SK-N-SH (cell line): ENCODE measurements around the gene THSD7B. TPM values are rescaled to one million over a fixed set of nuclear protein-coding genes. Genes with fewer than 3 reads are reported as not detected.

Experiments
- CTCF ChIA-PET: fragments of 300-600, 350-600 bp; formaldehyde crosslinking; extraction: SDS; loops from one replicate; lab custom pipeline; 2021; lab: Yijun Ruan, JAX
- POLR2A ChIA-PET: fragments of 350-600 bp; sonication (Branson Sonifier 250); formaldehyde crosslinking; extraction: SDS; loops from one replicate; lab custom pipeline; 2020; ENCODE audit warnings: antibody characterized with exemption, inconsistent platforms; lab: Yijun Ruan, JAX
- DNase-seq: peaks from one replicate; pipeline ENCODE4 v3.0.0; 2012
- H2AFZ ChIP-seq: fragments of 200-600 bp; sonication (generic); 2 replicates; pipeline ENCODE4 v1.8.1; 2016; ENCODE audit warnings: antibody characterized with exemption, mild to moderate bottlenecking, low read depth
- H3F3A ChIP-seq: fragments of 200-600 bp; sonication (generic); replicated peaks from 2 replicates; pipeline ENCODE3; 2016; ENCODE audit warnings: antibody characterized with exemption, mild to moderate bottlenecking; ENCODE audit not compliant: insufficient read depth
- H3K27ac ChIP-seq, 2 experiments: fragments of 200-500 bp in 1 of 2; fragments of 200-600 bp in 1 of 2; sonication (Bioruptor generic) in 1 of 2; sonication (generic), shearing (Covaris generic) in 1 of 2; 2 replicates each; pipeline versions ENCODE4 v1.5.1 to v1.6.1; 2014 to 2016; ENCODE audit warnings: low read depth in 2 of 2, inconsistent platforms in 1 of 2, low read length in 1 of 2, mild to moderate bottlenecking in 1 of 2, mixed read lengths in 1 of 2
- H3K27me3 ChIP-seq: fragments of 200-600 bp; sonication (generic), shearing (Covaris generic); 2 replicates; pipeline ENCODE4 v1.6.1; 2016; ENCODE audit warnings: mixed run types; ENCODE audit not compliant: insufficient read depth
- H3K36me3 ChIP-seq, 2 experiments: fragments of 200-500 bp in 1 of 2; fragments of 200-600 bp in 1 of 2; sonication (Bioruptor generic) in 1 of 2; sonication (generic) in 1 of 2; replicated peaks in 1 of 2; 2 replicates each; pipeline versions ENCODE3 to v1.5.1; 2014 to 2016; ENCODE audit warnings: low read length in 1 of 2, mild to moderate bottlenecking in 1 of 2; ENCODE audit not compliant: insufficient read depth in 2 of 2, control insufficient read depth in 1 of 2
- H3K4me1 ChIP-seq, 2 experiments: fragments of 200-500 bp in 1 of 2; fragments of 200-600 bp in 1 of 2; sonication (Bioruptor generic) in 1 of 2; sonication (generic), shearing (Covaris generic) in 1 of 2; 2 replicates each; pipeline versions ENCODE4 v1.5.1 to v1.6.1; 2014 to 2016; ENCODE audit warnings: low read depth in 1 of 2, low read length in 1 of 2, mixed run types in 1 of 2; ENCODE audit not compliant: insufficient read depth in 2 of 2, control insufficient read depth in 1 of 2
- H3K4me2 ChIP-seq: fragments of 200-600 bp; sonication (generic), shearing (Covaris generic); 2 replicates; pipeline ENCODE4 v1.6.1; 2017; ENCODE audit warnings: mixed run types
- H3K4me3 ChIP-seq, 2 experiments: fragments of 200-500 bp in 1 of 2; fragments of 200-600 bp in 1 of 2; sonication (Bioruptor generic) in 1 of 2; sonication (generic), shearing (Covaris generic) in 1 of 2; 2 replicates each; pipeline versions ENCODE4 v1.5.1 to v1.8.1; 2014 to 2016; ENCODE audit warnings: low read depth in 2 of 2, inconsistent platforms in 1 of 2, low read length in 1 of 2, mild to moderate bottlenecking in 1 of 2, mixed read lengths in 1 of 2, moderate library complexity in 1 of 2
- H3K79me2 ChIP-seq: fragments of 200-600 bp; sonication (generic); 2 replicates; pipeline ENCODE4 v1.8.1; 2017; ENCODE audit warnings: mild to moderate bottlenecking; ENCODE audit not compliant: insufficient read depth
- H3K9ac ChIP-seq: fragments of 200-600 bp; sonication (generic); 2 replicates; pipeline ENCODE4 v1.6.1; 2017; ENCODE audit warnings: mixed run types
- H3K9me2 ChIP-seq: fragments of 200-600 bp; sonication (generic); 2 replicates; pipeline ENCODE4 v1.6.1; 2017; ENCODE audit warnings: mixed run types
- H3K9me3 ChIP-seq: fragments of 200-600 bp; sonication (generic); 2 replicates; pipeline ENCODE4 v1.6.1; 2017; ENCODE audit warnings: mixed run types, mild to moderate bottlenecking, moderate library complexity
- H4K20me1 ChIP-seq: fragments of 200-600 bp; sonication (generic); 2 replicates; pipeline ENCODE4 v1.6.1; 2017; ENCODE audit warnings: mild to moderate bottlenecking, mixed run types; ENCODE audit not compliant: insufficient read depth
- CHD2 ChIP-seq: fragments of 150-350 bp; IDR thresholded peaks from 2 replicates; pipeline ENCODE4 v1.6.1; 2018; ENCODE audit warnings: low read length; ENCODE audit not compliant: partially characterized antibody
- CTCF ChIP-seq: fragments of 200-600 bp; sonication (generic); IDR thresholded peaks from 2 replicates; pipeline ENCODE4 v1.6.1; 2017; ENCODE audit warnings: antibody characterized with exemption, mild to moderate bottlenecking, moderate library complexity
- EP300 ChIP-seq, 2 experiments: IDR thresholded peaks; 2 replicates each; pipeline versions ENCODE4 v1.4.0 to v1.6.1; 2012; ENCODE audit warnings: borderline replicate concordance in 1 of 2, low read depth in 1 of 2, low read length in 1 of 2
- FOSL2 ChIP-seq: IDR thresholded peaks from 2 replicates; pipeline ENCODE4 v1.4.0; 2012; ENCODE audit warnings: low read depth, mild to moderate bottlenecking, moderate library complexity, borderline replicate concordance
- GABPA ChIP-seq: IDR thresholded peaks from 2 replicates; pipeline ENCODE4 v1.4.0; 2012; ENCODE audit warnings: low read depth, mild to moderate bottlenecking
- MAX ChIP-seq: IDR thresholded peaks from 2 replicates; pipeline ENCODE4 v1.4.0; 2012; ENCODE audit warnings: low read depth
- NFIC ChIP-seq: IDR thresholded peaks from 2 replicates; pipeline ENCODE4 v1.4.0; 2012; ENCODE audit warnings: borderline replicate concordance
- NRF1 ChIP-seq: IDR thresholded peaks from 2 replicates; pipeline ENCODE4 v1.6.1; 2012; ENCODE audit warnings: low read depth, mild to moderate bottlenecking, low read length
- POLR2AphosphoS5 ChIP-seq: IDR thresholded peaks from 2 replicates; pipeline ENCODE4 v1.6.1; 2012; ENCODE audit warnings: low read depth, low read length
- RAD21 ChIP-seq: IDR thresholded peaks from 2 replicates; pipeline ENCODE4 v1.6.1; 2012; ENCODE audit warnings: mild to moderate bottlenecking, low read length
- YY1 ChIP-seq: IDR thresholded peaks from 2 replicates; pipeline ENCODE4 v1.4.0; 2012; ENCODE audit warnings: low read depth, mild to moderate bottlenecking
- whole genome bisulfite sequencing: methylation state at CpG from one replicate; pipeline ENCODE4 v1.1.6; 2017; ENCODE audit warnings: low lambda C conversion rate; 5-methylcytosine and 5-hydroxymethylcytosine counted together
- polyA plus RNA-seq, 3 experiments: library from polyadenylated mRNA; depleted of rRNA; stranded (reverse); fragments of >200 nt; gene quantifications; 2 replicates each; pipeline ENCODE4 v1.2.3, GENCODE V29; 2012
- TF ChIP-seq, protein P1 (sequence below): fragments of 150-350 bp; IDR thresholded peaks from 2 replicates; pipeline ENCODE4 v1.6.1; 2017; ENCODE audit warnings: antibody characterized with exemption, low read length, low read depth, borderline replicate concordance
- TF ChIP-seq, protein P2 (sequence below): IDR thresholded peaks from 2 replicates; pipeline ENCODE4; 2012

THSD7B gene
- polyA plus RNA-seq, 1 of the 3 experiments (the other 2 are of a cell fraction) = not detected

GRCh38 chr2:137172162-137172561 is 406.8 kb downstream of the THSD7B start (continued):
- TF ChIP-seq MAX (no peak), NFIC (no peak), POLR2AphosphoS5 (no peak), EP300 (IDR thresholded peaks at IDR 0.05; ENCODE audit: borderline replicate concordance in 1 of 2, low read depth in 1 of 2, low read length in 1 of 2) (no peak), CHD2 (no peak), NRF1 (no peak)
- TF ChIP-seq, protein P1, sequence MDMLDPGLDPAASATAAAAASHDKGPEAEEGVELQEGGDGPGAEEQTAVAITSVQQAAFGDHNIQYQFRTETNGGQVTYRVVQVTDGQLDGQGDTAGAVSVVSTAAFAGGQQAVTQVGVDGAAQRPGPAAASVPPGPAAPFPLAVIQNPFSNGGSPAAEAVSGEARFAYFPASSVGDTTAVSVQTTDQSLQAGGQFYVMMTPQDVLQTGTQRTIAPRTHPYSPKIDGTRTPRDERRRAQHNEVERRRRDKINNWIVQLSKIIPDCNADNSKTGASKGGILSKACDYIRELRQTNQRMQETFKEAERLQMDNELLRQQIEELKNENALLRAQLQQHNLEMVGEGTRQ = no peak
- TF ChIP-seq, protein P2, sequence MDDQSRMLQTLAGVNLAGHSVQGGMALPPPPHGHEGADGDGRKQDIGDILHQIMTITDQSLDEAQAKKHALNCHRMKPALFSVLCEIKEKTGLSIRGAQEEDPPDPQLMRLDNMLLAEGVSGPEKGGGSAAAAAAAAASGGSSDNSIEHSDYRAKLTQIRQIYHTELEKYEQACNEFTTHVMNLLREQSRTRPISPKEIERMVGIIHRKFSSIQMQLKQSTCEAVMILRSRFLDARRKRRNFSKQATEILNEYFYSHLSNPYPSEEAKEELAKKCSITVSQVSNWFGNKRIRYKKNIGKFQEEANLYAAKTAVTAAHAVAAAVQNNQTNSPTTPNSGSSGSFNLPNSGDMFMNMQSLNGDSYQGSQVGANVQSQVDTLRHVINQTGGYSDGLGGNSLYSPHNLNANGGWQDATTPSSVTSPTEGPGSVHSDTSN = no peak

DNA sequence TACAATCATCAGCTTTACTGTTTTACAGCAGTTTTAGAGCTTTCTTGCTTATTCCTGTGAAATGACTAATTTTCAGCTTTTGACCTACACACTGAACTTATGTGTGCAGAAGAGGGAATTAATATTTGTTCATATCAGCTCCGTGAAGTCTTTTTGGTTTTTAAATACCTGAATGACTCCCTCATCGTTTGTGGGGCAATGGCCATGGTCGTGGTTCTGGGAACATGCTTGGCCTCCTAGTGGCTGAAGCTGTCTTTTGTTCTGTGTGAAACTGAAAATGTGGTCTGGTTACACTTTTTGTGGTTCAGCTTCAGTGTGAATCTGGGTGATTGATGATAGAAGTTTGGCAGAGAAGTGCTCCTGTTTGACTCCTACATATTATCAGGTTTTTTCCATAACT is 408.1 kb downstream of the THSD7B start:
- Histone ChIP-seq H3K4me1 (no peaks in the 10 kb centered on the region), H3K9me2 (no peaks in the 10 kb centered on the region), H3F3A (peaks cover 1% of the 10 kb centered on the region), H3K36me3 (no peaks in the 10 kb centered on the region), H2AFZ (no peak overlapping the region), H4K20me1 (no peaks in the 10 kb centered on the region), H3K79me2 (no peaks in the 10 kb centered on the region), H3K27ac (no peak overlapping the region), H3K9me3 (no peaks in the 10 kb centered on the region), H3K9ac (no peak overlapping the region), H3K4me3 (no peak overlapping the region), H3K4me2 (no peak overlapping the region), H3K27me3 (no peaks in the 10 kb centered on the region)
- POLR2A ChIA-PET = no interaction called here
- TF ChIP-seq RAD21 = peak; percentile 21; the same call in 1 of the 2 replicates
- TF ChIP-seq YY1 = no peak
- TF ChIP-seq, protein P2 = no peak
- no peak for TF ChIP-seq GABPA
- no peak for TF ChIP-seq FOSL2
- TF ChIP-seq CTCF = peak; percentile 49
- DNase-seq = no peak
- CTCF ChIA-PET = interaction anchor here (0.7 to 2.8 kb wide), 5 partner anchors 8 to 47 kb away, joined by 3 to 9 read pairs (median 3); no protein-coding TSS in a partner anchor
- 30% methylated on average over 3 of the region's 3 CpGs for WGBS
